Cerebellar nuclear complex (tissue), 1 donor: ENCODE measurements around the gene ETV1.

Experiments used
- DNase-seq, 2 experiments: peaks; one replicate each; lab custom pipeline; 2025; lab: John Stamatoyannopoulos, UW

The ETV1 gene

DNA sequence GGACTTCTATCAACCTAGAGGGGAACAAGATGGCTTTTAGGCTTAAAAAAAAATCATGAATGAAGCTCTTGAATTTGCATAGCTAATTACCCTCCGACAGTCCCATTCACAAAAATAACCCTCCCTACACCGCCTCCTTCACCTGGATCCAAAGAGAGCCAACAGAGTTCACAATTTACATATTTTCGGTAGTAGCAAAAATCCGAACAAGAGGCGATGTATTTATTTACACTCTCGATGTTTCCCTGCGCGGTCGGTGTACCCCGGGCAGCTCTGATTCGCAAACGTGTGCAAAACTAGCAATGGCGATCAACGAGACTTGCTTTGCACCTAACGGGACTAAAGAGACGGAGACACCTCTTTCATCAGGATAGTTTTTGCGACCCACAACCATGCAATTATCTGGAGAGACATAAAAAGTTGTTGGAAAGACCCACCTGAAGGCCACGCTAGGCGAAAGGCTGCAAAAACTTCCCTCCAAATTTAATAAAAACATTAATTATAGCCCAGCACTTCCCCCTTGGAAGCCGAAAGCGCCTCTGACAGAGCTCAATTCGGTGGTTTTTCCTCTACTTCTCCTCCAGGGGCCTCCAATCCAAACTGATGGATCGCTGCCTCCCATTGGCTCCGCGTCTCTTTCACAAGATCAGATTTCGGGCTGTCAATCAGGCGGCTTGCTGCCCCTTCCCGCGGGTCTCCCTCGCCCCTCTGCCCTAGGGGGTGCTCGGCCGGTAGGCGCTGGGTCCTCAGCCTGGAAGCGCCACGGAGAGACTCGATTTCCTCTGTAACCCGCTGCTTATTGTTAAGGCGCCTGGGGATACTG lies at the start of gene ETV1:
Gene ETV1, minus strand, starts transcription at position 541 of the 823 bp plus-strand sequence. CDS start 614 bp downstream, outside the sequence.
- DNase-seq = peak in 1 of 2 experiments; percentile 74

DNA sequence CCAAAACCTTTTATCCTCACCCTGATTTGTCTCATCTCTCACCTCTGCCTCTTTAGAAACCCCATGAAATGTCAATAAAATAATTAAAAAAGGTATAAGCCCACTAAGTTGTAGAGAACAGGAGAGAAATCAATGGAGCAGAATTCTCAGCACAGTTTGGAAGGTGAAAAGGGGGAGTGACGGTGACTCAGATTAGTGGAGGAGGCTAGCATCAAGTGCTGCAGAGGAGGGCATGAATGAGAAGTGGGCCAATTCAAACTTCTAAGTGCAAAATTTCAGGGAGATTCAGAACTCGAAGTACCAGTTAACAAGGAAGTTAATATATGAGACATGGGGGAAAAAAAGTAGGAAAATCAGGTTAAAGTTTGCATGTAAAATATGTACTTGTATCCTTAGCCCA lies 34.9 kb upstream of the ETV1 start:
- no peak for DNase-seq

DNA sequence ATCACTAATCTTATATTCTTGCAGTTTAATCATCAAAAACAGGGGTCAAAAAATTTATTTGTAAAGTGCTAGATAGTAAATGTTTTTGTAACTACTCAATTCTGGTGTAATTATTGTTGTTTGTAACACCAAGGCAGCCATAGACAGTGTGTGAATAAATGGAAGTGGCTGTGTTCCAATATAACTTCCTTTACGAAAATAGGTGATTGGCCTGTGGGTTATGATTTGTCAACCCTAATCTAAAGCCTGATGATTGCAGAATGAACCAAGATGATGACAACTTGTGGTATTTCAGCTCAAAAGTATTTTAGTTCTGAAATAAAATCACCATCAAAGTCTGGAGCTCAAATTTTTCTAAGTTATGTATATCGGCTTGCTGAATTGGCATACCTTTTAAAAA lies 34.4 kb upstream of the ETV1 start:
- no peak for DNase-seq

DNA sequence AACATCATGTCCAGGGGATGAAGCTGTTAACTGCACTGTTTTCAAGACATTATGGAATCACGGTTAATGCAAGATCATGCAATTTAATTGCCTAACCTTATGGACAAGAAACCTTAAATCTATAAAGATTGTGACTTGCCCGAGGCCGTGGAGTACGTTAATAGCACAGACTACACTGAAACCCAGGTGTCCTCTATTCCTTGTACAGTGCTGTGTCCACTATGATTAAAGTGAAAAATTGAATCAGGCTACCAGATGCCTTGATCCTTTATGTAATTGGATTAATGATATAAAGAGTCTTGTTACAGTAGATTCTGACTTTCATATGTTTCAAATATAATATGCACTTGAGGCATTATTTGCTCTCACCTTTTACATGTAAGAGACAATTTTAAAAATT lies 33.9 kb upstream of the ETV1 start:
- no peak for DNase-seq

DNA sequence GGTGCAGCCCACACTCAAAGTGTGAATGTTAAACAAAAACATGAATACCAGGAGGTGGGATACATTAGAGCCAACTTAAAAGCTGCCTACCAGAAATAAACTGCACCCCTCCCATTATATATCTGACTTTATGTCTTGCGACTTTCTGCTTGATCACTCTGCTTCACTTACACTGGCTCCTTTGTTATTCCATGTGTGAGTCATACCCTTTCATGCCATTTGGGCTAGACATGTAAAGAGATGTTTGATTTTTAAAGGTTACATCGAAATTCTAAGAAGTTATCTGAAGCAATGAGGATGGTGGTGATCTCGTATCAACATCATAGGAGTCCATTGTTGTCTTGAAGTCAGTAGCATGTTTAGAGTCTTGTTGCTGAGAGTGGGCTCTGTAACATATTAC lies 31.6 kb upstream of the ETV1 start:
- DNase-seq = no peak

DNA sequence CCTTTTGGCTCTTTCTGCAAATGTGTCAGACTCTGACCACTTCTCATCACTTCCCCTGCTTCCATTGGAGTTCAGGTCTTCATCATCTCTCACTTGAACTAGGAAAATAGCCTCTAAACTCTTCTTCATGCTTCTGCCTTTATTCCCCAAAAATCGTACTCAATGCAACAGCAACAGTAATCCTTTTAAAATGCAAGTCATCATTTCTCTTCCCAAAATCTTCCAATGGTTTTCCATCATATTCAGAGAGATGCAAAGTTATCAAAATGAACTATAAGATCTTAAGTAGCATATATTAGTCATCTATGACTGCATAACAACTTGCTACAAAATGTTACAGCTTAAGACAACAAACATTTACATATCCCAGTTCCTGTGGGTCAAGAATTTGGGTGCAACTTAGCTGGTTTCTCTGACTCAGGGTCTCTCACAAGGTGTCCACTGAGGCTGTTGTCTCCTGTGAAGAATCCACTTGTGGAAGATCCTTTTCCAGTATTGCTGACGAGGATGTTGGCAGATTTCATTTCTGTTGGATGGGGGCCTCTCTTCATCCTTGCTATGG lies 31.0 kb upstream of the ETV1 start:
- no peak for DNase-seq

DNA sequence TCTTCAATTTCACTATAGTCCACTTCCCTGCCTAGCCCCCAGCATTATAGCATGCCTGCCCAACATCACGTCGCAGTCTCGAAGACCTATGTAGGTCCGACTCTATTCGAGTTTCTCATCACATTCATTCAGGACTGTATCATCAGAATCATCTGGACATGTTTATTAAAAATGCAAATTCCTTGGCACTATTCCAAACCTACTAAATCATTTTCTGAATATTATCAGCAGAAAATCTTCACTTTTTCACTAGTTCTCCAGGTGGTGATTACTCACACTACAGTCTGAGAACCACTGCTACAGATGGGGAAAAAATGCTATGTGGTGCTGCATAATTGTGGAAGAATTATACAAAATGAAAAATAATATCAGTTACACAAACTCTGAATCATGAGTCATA lies 29.3 kb upstream of the ETV1 start:
- DNase-seq = no peak

DNA sequence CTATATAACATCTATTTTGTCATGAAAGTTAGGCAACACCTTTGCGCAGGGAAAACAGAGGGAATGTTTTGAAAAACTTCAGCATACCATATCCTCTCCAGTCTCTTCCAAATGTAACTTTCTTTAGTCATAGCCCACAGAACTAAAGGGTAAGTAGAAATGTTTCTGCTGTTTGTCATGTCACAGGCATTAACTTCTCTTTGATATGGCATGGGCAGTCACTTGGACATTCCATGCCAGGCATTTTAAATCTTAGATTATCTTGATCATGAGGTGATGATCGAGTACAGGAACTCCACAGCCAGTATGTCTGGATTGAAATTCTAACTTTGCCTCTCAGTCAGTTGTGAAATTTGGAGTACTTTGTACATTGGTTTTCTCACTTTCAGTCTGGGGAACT lies 27.5 kb upstream of the ETV1 start:
- DNase-seq = no peak

DNA sequence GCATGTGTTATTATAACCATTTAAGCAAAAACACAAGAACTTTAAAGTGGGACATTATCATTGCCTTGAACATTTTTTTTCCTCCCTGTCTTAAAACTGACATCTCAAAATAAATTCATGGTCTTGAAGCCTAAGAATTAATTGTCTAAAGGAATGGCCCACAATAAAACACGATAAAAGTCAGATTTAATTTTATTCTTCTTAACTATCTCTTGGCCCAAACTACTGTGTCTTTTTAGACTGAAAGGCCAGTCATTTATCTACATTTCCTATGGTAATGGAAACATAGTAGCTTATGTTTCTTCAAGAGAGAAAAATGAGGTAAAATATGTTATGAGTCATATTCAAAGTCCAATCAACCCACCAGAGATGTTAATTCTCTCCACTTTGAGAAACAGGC lies 24.4 kb upstream of the ETV1 start:
- DNase-seq = no peak

DNA sequence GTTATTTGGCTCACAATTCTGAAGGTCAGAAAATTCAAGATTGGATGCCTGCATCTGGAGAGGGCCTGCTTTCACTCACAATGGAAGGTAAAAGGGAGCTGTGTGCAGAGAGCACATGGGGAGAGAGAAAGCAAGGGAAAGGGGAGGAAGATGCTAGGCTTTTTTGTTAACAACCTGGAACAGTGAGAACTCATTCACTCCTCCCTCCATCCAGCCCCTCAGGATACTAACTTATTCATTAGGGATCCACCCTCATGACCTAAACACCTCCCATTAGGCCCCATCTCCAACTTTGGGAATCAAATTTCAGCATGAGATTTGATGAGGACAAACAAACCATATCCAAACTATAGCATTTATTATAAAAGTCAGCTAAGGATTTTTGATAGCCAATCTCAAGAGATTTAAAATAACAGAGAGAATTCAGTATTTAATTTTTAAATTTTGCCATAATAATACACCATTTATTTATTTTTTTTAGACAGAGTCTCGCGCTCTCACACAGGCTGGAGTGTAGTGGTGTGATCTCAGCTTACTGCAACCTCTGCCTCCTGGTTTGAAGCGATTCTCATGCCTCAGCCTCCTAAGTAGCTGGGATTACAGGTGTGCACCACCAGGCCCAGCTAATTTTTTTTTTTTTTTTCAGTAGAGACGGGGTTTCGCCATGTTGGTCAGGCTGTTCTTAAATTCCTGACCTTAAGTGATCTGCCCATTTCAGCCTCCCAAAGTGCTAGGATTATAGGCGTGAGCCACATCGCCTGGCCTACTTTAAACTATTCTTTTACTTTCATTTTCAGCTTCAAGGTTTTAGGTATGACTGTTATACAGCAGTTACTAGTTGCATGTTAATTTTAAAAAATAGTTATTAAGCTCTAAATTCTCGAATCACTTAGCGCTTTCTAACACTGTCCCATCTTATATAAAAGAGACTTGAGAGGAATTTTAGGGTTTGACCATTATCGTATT lies 20.3 kb upstream of the ETV1 start:
- no peak for DNase-seq

DNA sequence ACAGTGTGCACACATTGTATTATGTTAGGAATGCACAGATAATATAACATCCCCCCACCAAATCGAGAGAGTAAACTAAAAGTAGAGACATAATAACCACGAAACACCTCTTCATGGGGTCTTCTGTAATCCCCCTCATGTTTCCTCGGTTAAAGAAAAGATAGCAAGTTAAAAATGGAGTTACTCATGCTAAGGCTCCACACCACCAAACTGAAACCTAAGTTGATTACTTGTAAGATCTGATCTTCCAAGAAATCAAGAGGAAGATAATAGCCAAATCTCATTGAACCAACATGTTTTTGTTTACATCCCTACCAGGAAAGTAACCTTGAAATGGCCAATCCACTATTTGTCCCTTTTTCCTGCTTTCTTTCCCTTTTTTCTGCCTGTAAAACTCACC lies 11.7 kb upstream of the ETV1 start:
- no peak for DNase-seq

DNA sequence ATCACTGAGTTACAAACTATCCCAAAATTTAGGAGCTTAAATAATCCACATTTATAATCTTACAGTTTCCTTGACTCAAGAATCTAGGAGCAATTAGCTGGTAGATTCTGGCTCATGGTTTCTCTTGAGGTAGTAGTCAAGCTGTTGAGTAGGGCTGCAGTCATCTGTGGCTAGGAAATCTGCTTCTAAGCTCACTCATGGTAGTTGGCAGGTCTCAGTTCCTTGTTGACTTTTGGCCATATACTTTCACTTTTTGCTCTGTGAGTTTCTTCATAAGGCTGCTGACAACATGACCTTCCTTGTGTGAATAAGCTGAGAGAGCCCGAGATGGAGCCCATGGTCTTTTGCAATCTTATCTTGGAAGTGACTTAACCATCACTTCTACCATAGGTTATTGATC lies 10.8 kb upstream of the ETV1 start:
- DNase-seq = no peak

DNA sequence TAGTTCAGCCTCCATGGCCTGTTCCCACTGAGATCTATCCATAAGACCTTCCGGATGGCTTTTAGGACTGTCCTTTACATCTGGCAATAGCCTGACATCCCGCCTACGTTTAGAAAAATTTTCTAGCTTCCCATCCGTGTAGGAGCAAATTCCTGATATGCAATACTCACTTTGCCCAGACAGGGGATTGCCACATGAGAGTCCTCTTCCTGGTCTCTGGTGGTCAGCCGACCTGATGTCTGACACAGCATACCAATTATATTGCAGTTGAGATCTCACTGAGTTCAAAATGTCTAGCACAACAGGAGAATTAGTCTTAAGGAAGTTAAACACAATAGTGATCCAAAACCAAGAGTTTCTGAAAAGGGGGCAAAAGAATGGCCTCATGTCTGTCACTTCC lies 9.4 kb upstream of the ETV1 start:
- no peak for DNase-seq

DNA sequence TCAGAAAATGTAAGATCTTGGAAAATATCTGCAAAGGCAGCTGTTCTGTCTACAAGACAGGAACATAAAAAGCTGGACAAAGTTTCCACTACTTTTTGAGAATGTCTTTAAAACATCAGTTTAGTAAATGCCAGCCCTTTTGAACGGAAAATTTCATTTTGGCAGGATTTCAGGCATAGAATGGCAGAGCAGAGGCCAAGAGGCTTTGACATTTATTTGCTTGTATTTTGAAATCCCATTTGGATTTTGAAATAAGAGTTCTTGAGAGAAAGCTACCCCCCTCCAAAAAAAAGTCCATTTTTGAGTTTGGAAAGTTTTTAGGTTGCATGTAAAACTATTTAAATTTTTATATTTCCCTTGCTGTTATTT lies 3.1 kb upstream of the ETV1 start:
- DNase-seq = no peak

DNA sequence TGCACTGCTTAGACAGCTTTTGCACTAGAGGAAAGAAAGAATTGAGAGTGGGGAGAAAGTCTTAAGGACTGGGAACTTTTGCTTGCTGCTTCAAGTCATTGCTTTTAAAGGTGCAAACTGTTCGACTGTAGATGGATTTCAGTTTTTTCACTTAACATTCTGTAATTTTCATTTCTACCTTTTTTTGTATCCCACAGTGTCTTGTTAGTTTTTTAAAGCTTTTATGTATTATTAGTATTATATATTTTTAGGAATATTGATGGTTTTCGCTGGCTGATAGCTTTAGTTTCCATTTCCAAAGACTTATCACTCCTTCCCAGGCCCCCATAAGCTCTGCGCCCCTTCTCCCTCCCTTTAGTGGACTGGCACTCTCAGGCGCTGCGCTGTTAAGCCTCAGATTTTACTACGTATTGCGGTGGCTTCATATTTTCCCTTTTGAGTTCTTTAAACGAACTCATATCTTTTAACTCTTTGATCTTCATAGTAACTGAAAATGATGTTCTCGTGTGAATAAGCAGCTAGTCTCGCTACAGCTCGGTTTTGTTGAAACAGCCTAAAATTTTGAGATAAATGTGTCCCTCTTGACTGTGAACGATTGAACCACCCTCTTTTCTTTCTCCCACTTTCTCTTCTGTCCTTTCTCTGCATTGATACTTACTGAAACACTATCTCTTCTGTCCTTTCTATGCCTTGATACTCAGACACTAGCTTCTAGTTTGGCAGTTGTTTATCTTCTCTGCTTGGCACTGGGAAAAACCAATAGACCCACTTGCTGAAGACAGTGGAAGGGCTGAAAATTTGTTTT lies 2.5 kb upstream of the ETV1 start:
- no peak for DNase-seq

DNA sequence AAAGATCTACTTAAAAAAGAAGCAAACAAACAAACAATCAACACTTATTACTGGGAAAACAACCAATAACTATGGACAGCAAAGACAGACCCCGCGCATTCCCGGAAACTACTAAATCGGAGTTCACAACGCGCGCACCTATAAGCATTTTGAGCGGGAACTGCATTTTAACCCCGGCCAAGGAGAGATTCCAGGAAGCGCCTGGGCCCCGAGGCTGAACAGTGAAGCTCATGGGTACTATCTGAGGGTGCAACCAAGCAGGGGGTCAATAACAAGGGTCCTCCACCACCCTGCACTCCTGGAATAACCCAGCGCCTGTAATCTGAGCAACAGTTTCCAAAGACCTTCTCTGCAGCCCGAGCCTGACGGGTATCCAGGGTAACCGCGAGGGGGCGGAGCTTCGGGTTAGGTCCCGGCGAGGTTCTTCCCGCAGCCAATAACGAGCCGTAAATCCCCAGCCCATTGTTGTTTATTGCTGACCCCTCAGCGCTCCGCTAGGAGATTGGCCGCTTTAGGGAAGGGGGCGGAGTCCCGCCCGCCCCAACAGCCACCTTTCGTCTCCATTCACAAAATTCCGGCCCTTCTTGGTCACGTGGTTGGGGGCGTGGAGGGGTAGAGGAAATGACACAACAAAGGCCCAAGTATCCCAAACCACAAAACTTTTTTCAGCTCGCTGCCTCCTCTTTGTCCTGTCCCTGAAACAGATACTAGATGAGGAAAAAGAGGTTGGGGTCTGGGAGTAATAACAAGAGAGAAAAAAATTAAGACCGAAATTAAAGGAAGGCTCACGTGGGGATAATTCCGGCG lies 1.7 kb upstream of the ETV1 start:
- peak; percentile 84 to 87 for DNase-seq

DNA sequence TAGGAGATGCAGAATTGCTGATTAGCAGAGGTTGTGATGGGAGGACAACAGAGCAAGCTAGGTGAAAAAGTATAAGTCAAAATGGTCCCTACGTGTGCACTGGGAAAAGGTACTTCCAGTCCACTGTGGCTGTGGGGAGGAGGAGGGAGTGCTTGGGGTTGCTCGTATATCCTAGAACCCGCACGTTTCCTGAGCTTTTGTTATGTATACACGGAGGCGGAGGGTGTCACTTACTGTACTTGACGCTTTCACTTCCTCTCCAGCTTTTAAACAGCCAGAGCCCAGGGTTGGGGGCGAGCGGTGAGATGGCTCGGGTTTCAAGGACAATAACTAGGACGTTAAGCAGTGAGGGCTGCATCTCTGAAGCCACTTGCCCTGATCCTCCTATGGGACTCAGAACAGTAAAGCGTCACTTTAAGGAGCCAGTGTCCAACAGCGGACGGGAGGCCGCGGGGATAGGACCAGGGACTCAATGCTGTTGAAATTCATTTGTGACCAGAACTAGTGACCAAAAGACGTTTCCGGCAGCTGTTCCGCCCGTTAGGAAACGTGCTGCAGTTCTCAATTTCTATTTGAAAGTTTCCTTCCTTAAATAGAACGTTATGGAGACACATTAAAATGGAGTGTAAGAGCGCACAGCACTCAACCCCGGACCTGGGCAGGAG lies 985 bp upstream of the ETV1 start:
- no peak for DNase-seq

DNA sequence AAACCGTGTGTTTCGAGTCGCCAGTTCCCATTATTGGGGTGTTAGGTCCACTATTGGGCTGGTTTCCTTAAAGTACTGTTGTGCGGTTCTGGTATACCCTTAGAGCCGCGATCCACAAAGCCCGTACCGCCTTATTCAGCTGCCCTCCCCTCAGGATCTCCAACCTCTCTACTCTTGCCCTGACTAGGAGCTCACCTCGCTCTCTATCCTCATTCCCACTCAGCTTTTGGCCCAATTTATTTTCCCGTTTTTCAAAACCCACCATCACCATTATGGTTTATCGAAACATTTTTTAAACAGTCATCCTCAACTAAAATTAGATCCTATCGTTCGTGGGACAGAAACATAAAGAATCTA lies 461 bp upstream of the ETV1 start:
- no peak for DNase-seq

DNA sequence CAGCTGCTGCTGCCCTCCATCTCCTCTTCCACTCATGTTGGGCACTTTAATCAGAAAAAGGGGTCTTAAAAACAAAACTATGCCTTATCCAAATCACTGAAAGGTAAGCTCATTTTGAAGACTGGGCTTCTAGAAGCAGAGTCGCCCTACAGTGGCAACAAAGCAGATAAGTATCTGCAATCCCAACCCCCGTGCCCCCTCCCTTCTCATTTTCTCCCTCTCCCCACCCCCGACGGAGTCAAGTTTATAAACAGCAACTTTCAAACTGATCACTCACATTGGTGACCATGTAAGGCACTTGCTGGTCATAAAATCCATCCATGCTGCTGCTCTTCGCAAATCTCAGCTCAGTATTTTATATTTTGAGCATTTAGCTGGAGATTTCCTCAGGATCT lies 738 bp downstream of the ETV1 start:
- no peak for DNase-seq

DNA sequence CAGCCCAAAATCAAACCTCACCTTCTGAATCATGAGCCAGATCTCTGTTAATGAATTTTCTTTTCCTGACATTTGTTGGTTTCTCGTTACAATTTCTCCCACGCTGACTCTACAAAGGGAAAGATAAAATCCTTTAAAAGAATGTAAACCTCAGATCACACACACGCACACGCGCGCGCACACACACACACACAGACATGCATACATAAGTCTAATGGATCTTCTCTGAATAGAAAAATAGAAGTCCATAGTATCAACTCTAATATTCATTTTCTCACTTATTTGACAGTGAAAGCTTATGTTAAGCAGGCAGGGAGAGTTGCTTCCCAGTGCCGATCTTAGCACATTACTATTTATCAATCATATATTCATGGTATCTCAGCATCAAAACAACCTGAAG lies 1.4 kb downstream of the ETV1 start:
- DNase-seq = no peak

DNA sequence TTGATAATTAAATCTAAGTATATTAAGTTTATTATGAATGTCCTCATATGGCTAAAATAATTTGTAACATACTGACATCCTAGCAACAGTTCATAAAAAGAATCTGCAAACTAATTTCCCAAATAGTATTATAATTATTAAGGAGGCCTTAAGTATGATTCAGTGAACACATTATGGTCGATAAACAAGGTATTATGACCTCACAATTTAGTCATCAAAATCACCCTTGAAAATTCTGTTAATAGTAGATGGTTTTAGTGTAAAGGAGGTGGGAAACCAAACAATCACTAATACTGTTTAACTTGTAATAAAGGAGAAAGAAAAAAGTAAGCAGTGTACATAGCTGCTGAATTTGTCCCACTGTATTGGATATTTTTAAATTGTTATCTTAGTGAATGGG lies 2.1 kb downstream of the ETV1 start:
- no peak for DNase-seq
